ENCODE measurements around the gene SDCBP2.

SDCBP2 gene

GRCh38 chr20:1327827-1328679 is 886 bp downstream of the SDCBP2 start:
- no peak for DNase-seq

- DNase-seq: no peak
Measured at GRCh38 chr20:1327241-1327653, 1.7 kb downstream of the SDCBP2 start.

- DNase-seq: no peak
Measured at GRCh38 chr20:1326031-1326930, 2.7 kb downstream of the SDCBP2 start.

- DNase-seq: peak; percentile 97
Measured at GRCh38 chr20:1325173-1326030, 3.5 kb downstream of the SDCBP2 start.

GRCh38 chr20:1324598-1325172 is 4.3 kb downstream of the SDCBP2 start:
- peak; percentile 47 for DNase-seq

DNA sequence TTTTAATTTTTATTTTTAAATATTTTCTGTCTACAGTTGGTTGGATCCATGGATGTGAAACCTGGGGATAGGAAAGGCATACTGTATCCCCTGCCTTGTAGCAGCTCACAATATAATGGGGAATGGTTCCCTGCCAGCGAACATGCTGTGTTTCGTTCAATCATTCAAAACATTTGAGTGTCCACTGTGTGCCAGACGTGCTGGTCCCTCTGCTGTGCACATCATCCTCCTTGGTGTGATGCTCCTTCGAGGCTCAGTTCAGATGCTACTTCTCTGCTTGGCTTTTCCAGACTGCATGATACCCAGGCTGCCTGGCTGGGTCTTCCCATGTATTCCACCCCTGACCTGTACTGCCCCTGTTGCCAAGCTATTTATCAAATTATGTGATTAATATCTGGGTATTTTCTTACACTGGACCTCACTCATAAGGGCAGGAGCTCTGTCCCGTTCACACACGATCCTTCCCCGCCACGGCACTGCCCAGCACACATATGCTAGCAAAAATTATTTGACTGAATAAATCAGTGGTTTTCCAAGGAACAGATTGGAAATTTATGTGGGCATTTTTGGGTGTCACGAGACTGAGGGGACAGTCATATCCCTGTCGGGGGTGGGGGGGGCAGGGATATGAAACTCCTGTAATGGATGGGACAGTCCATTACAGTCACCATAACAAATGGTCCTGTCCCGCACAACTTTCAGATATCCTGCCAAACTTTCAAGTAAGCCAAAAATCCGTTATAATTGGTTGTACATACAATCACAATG is 4.9 kb downstream of the SDCBP2 start:
- DNase-seq: no peak

- DNase-seq: no peak
Measured at GRCh38 chr20:1323256-1323655, 5.7 kb downstream of the SDCBP2 start.

GRCh38 chr20:1322511-1323245 is 6.3 kb downstream of the SDCBP2 start:
- DNase-seq: no peak

GRCh38 chr20:1321654-1321939 is 7.3 kb downstream of the SDCBP2 start:
- DNase-seq: no peak

- no peak for DNase-seq
Measured at GRCh38 chr20:1320902-1321653, 7.9 kb downstream of the SDCBP2 start.

DNA sequence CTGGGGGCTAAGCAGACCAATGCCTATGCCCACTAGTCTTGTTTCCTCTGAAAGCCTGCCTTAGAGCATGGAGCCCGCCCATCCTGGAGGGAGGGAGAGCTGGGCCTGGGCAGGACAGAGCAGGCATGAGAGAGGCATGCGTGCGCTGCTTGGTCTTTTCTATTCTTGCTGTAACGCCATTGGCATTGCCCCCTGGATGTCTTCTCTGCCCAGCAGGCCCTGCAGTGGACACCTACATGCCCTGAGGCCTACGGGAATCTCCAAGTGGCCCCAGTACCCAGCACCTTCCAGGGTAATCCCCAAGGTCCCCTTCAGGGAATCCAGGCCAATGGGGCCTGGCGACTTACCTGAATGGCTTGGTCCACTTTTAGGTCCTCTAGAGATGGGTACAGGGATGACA is 8.9 kb downstream of the SDCBP2 start:
- DNase-seq: no peak

DNA sequence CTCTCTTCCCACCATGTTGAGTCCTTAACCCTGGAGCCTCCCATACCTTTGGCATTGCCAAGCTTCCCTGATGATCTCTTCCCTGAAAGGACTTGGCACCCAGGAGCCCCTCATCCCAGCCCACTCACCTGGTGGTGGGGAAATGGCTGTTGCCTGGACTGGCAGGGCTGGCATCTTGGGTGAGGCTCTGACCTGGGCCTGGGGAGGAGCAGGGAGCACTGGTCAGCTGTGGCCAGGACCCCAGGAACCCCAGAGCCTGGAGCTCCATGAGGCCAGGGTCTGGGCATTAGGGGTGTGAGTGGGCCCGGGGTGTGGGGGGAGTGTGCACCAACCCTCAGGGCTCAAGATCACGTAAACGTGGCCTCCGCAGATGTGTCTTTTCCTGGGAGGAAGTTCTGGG is 9.5 kb downstream of the SDCBP2 start:
- no peak for DNase-seq

DNA sequence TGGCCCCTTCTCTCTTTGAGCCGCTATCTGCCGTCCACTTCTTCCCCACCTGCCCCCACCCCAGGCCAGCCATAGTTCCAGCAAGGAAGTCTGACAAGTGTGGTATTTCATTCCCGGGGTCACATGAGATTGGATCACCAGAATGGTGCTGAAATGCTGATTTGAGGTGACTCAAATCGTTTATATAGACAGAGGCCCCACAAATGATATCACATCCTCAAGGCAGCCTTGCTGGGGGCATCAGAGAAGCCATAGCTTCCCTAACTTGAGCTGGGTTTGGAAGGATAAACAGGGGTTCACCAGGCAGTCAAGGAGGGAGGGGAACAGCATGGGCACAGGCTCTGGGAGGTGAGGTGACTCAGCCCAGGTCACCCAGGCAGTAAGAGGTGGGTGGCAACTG is 9.9 kb downstream of the SDCBP2 start:
- no peak for DNase-seq

DNA sequence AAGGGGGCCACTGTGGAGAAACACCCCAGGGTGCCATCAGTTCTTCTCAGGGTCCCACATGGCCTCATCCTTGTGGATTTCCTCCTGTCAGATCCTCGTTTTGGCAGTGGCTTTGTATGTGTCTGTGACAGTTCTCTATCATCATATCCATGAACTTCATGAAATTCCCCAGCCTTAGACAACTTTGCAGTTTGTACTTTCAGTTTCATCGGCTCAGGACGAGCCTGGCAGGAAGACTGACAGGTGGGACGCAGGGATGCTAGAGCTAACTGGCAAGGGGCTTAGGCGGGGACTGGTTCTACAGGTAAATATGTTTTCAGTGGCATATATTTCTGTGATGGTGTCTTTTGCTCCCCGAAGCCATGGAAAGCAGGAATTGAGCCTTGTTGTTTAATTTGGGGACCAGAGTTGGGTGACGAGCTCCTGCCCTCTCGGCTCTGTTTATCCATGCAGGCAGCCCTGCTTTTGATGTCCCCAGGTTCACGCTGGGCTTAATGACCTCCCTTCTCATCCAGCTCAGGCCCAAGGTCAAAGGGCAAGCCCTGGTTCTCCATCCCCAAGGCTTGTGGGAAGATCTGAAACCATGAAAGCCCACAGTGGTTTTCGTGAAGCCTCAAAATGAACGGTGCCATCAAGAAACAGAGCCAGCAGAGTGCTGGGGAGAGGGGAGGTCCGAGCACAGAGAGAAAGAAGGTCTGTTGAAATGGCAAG is 11.2 kb downstream of the SDCBP2 start:
- no peak for DNase-seq

DNA sequence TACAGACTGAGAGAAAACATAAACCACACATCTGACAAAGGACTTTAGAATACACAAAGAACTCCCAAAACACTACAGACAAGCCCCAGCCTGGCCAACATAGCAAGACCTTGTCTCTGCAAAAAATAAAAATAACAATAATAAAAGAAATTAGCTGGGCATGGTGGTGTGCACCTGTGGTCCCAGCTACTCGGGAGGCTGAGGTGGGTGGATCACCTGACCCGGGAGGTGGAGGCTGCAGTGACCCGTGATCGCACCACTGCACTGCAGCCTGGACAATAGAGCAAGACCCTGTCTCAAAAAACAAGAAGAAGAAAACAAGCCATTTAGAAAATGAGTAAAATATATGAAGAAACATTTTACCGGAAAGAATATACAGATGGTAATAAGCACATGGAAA is 13.1 kb downstream of the SDCBP2 start:
- no peak for DNase-seq

GRCh38 chr20:1313236-1313964 is 15.5 kb downstream of the SDCBP2 start:
- DNase-seq: peak; percentile 69

- no peak for DNase-seq
Measured at GRCh38 chr20:1312904-1313235, 16.1 kb downstream of the SDCBP2 start.

DNA sequence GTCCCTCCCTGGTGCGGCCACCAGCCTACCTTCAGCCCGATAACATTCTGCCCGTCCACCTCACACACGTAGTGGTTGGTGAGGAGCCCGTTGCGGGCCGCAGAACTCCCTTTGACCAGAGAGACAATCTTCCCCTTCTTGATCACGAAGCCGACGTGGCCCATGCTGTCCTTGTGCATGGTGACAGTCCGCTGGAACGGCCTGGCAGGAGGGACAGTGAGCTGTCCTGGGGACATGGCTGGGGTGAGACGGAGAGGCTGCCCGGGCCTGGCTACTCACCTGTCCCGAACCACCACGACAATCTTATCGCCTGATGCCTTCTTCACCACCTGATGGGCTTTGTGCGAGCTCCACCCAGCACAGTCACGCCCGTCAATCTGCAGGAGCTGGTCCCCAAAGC is 16.6 kb downstream of the SDCBP2 start:
- DNase-seq: no peak

DNA sequence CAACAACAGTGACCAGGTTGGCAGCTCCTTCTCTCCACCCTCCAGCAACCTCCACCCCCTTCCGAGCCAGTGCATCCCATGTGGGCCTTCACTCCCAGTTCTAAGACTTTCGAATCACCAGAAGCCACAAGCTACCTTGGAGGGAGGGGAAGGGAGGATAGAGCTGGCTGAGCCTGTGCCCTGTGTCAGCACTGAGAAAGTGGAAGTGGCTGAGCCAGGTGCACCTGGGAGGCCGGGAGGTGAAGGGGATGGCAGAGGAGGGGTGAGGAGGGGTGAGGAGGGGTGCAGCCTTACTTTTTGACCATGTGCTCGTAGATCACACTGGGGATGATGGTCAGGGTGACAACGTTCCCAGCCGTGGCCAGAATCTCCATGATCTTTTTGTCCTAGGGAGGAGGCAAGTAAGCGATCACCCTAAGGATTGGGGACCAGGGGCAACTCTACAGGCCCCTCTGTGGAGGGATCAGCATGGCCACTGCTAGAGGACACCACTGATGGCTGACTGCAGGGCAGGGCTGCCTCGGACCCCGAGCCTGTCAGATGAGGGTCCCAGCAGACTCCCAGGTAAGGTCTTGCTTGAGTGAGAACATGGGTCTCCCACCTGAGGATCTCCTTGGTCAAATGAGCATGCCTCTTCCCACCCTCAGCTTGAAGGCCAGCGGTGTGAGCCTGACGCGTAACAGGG is 18.3 kb downstream of the SDCBP2 start:
- no peak for DNase-seq
